KOPT-K1 (cell line): ENCODE data around the gene JAGN1.
"Not testable (repeated sequence)": the region's sequence is repeated elsewhere in the genome, so short reads cannot be mapped to it uniquely, and the experiment has no call there.

Experiments used
- H3K27ac ChIP-seq: fragments of 200-600 bp; sonication (generic); 2 replicates; pipeline ENCODE4 v1.5.1; 2016; ENCODE audit warnings: antibody characterized with exemption, mild to moderate bottlenecking, low read depth, low read length; ENCODE audit not compliant: poor library complexity, severe bottlenecking
- H3K36me3 ChIP-seq: fragments of 200-600 bp; sonication (generic); 2 replicates; pipeline ENCODE4 v1.5.1; 2017; ENCODE audit warnings: antibody characterized with exemption, mild to moderate bottlenecking, low read length, moderate library complexity; ENCODE audit not compliant: insufficient read depth
- H3K9me3 ChIP-seq: fragments of 200-600 bp; sonication (generic); 2 replicates; pipeline ENCODE4 v1.5.1; 2017; ENCODE audit warnings: antibody characterized with exemption, low read length, mild to moderate bottlenecking; ENCODE audit not compliant: insufficient read depth, poor library complexity, severe bottlenecking

Gene JAGN1

GRCh38 chr3:9883706-9884554 lies 6.5 kb upstream of the JAGN1 start:
- H3K9me3 ChIP-seq = no peaks in the 10 kb centered on the region
- no peak overlapping the region for H3K27ac ChIP-seq
- no peaks in the 10 kb centered on the region for H3K36me3 ChIP-seq

GRCh38 chr3:9884555-9885165 lies 5.8 kb upstream of the JAGN1 start:
- no peaks in the 10 kb centered on the region for H3K9me3 ChIP-seq
- H3K27ac ChIP-seq = no peak overlapping the region
- no peaks in the 10 kb centered on the region for H3K36me3 ChIP-seq

- H3K36me3 ChIP-seq = no peaks in the 10 kb centered on the region
- H3K27ac ChIP-seq = no peak overlapping the region
- no peaks in the 10 kb centered on the region for H3K9me3 ChIP-seq
Measured at GRCh38 chr3:9886328-9886727, 4.1 kb upstream of the JAGN1 start.

GRCh38 chr3:9887480-9887879 lies 2.9 kb upstream of the JAGN1 start:
- no peak overlapping the region for H3K27ac ChIP-seq
- peaks cover 4% of the 10 kb centered on the region for H3K36me3 ChIP-seq
- no peaks in the 10 kb centered on the region for H3K9me3 ChIP-seq

GRCh38 chr3:9888540-9888939 lies 1.9 kb upstream of the JAGN1 start:
- H3K9me3 ChIP-seq = no peaks in the 10 kb centered on the region
- H3K36me3 ChIP-seq = peaks cover 14% of the 10 kb centered on the region
- H3K27ac ChIP-seq = no peak overlapping the region

- Histone ChIP-seq H3K9me3 (no peaks in the 10 kb centered on the region), H3K36me3 (peaks cover 23% of the 10 kb centered on the region), H3K27ac (no peak overlapping the region)
Measured at GRCh38 chr3:9889405-9889804, 1.0 kb upstream of the JAGN1 start.

GRCh38 chr3:9891072-9891622 lies 737 bp downstream of the JAGN1 start:
- Histone ChIP-seq H3K9me3 (no peaks in the 10 kb centered on the region), H3K27ac (peak overlapping the region; percentile 91), H3K36me3 (peaks cover 37% of the 10 kb centered on the region)

GRCh38 chr3:9893739-9894138 lies 3.3 kb downstream of the JAGN1 start:
- Histone ChIP-seq H3K27ac (no peak overlapping the region), H3K9me3 (no peaks in the 10 kb centered on the region), H3K36me3 (peaks cover 37% of the 10 kb centered on the region)

GRCh38 chr3:9895715-9896114 lies 5.3 kb downstream of the JAGN1 start:
- H3K9me3 ChIP-seq, H3K27ac ChIP-seq: not testable (repeated sequence)

GRCh38 chr3:9896755-9897407 lies 6.5 kb downstream of the JAGN1 start:
- H3K27ac ChIP-seq, H3K9me3 ChIP-seq: not testable (repeated sequence)
- peaks cover 37% of the 10 kb centered on the region for H3K36me3 ChIP-seq

More at GRCh38 chr3:9895715-9896114, 5.3 kb downstream of the JAGN1 start:
- peaks cover 37% of the 10 kb centered on the region for H3K36me3 ChIP-seq

- H3K27ac ChIP-seq = no peak overlapping the region
- no peaks in the 10 kb centered on the region for H3K9me3 ChIP-seq
- peaks cover 31% of the 10 kb centered on the region for H3K36me3 ChIP-seq
Measured at GRCh38 chr3:9897408-9898372, 7.3 kb downstream of the JAGN1 start.

- Histone ChIP-seq H3K27ac (no peak overlapping the region), H3K36me3 (peaks cover 21% of the 10 kb centered on the region), H3K9me3 (no peaks in the 10 kb centered on the region)
Measured at GRCh38 chr3:9898467-9899241, 8.2 kb downstream of the JAGN1 start.

- Histone ChIP-seq H3K9me3 (no peaks in the 10 kb centered on the region), H3K36me3 (peaks cover 15% of the 10 kb centered on the region; the same call in 1 of the 2 replicates), H3K27ac (no peak overlapping the region)
Measured at GRCh38 chr3:9899289-9899791, 8.9 kb downstream of the JAGN1 start.
